ENCODE measurements around the gene CFD.
"Not testable (repeated sequence)": the region's sequence is repeated elsewhere in the genome, so short reads cannot be mapped to it uniquely, and the experiment has no call there.

The CFD gene

DNA sequence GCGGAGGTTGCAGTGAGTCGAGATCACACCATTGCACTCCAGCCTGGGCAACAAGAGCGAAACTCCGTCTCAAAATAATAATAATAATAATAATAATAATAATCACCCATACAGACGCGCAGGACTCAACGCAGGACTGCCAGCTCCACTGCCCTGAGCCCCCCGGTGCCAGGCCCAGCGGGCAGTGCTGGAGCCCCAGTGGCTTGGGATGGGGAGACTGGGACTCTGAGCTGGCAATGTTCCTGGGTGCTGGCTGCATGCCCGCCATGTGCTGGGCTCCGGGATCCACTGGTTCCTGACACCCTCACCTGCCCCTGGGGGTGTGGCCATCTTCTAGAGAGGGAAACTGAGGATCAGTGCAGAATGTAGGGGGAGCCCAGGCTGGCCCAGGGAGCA lies 32.2 kb upstream of the CFD start:
- DNase-seq, result no peak

DNA sequence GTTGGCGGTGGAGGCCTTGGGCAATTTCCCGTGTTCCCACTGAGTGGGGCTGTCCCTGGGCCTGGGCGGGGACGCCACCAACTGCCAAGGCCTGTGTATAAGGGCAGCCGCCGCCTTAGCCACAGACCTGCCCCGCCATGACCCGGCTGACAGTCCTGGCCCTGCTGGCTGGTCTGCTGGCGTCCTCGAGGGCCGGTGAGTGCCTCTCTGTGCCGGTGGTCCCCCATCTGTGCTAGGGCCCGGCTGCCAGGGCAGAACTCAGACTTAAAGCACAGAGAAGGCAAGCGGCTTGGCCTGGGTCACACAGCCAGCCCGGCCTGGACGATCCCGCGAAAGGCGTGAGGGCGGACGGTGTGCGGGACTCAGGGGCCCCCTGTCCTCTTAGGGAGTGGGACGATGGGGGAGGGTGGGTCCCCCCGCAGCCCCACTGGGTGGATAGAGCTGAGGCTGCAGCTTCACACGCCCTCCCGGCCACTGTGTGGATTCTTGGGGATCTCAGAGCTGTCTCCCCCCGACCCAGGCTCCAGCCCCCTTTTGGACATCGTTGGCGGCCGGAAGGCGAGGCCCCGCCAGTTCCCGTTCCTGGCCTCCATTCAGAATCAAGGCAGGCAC lies 31.6 kb upstream of the CFD start, which contains the start of gene AZU1:
Gene AZU1, plus strand, starts transcription at position 128 of the 612 bp plus-strand sequence. Its CDS starts 10 bp downstream, at position 138.
- no peak for DNase-seq

GRCh38 chr19:829129-829758 lies 30.2 kb upstream of the CFD start:
- DNase-seq, result no peak

DNA sequence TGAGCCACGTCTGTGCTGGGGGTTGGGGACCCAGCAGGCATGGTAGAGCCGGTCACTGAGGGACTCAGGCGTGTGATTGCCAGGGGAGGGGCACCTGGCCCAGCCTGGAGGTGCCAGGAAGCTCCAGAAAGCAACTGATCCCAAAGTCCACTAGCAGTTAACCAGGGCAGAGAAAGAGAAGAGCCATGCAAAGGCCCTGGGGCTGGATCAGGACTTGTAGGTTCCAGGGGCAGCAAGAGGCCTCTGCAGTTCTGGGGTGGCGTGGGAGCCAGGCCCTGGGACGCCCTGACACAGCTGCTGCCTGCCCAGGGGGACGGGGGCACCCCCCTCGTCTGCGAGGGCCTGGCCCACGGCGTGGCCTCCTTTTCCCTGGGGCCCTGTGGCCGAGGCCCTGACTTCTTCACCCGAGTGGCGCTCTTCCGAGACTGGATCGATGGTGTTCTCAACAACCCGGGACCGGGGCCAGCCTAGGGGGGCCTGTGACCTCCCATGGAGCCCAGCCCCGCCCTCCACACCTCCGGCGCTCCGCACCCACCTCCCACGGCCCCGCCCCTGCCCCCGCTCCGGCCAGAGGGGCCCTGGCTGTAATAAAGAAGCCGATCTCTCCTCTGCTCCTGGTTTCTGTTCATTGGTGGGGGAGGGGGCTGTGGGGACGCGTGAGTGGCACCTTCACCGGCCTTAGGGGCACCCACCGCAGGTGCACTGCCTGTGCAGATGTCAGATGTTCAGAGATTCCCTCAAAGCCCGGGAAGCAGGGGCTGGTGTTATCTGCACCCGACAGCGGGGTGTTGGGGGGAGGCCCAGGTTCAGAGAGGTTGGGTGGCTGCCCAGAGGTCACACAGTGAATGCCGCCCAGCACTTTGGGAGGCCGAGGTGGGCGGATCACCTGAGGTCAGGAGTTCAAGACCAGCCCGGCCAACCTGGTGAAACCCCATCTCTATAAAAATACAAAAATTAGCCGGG lies 27.8 kb upstream of the CFD start:
- no peak for DNase-seq

GRCh38 chr19:834216-834615 lies 25.2 kb upstream of the CFD start:
- no peak for DNase-seq

GRCh38 chr19:835210-835810 lies 24.2 kb upstream of the CFD start:
- no peak for DNase-seq

DNA sequence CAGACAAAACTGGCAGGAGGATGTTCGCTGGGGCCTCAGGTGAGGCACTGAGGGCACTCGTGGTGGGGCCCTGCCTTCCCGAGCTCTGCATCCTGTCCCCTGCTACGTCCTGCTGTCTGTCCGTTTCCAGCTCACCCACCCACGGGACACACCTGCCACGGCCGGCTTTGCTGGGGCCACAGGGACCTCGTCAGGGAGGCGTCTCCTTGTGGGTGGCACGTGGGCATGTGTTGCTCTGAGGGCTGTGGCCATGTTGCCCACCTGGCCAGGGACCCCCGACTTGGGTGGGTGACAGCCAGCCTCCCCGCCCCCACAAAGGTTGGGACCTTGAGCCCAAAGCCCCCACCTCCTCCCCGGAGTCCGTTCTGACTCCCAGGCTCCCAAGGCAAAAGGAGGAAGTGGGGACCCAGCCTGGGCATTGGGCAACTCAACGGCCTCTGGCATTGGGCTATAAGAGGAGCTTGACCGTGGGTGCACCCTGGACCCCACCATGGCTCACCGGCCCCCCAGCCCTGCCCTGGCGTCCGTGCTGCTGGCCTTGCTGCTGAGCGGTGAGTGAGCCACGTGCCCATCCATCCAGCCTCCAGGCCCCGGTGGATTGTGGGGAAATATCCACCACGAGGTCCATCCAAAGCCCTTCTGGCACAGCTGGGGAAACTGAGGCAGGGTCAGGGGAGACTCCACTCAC lies 18.8 kb upstream of the CFD start, which contains the start of gene PRTN3:
Gene PRTN3, plus strand, starts transcription at position 481 of the 688 bp plus-strand sequence. Its CDS starts 10 bp downstream, at position 491.
- no peak for DNase-seq

DNA sequence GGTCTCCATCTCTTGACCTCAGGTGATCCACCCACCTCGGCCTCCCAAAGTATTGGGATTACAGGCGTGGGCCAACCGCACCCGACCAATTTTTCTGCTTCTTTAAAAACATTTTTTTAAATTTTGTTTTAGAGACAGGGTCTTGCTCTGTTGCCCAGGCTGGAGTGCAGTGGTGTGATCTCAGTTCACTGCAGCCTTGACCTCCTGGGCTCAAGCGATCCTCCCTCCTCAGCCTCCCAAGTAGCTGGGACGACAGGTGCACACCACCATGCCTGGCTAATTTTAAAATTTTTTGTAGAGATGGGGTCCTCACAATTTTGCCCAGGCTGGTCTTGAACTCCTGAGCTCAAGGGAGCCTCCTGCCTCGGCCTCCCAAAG lies 16.7 kb upstream of the CFD start:
- not testable (repeated sequence) for DNase-seq

GRCh38 chr19:843180-843835 lies 16.2 kb upstream of the CFD start:
- no peak for DNase-seq

DNA sequence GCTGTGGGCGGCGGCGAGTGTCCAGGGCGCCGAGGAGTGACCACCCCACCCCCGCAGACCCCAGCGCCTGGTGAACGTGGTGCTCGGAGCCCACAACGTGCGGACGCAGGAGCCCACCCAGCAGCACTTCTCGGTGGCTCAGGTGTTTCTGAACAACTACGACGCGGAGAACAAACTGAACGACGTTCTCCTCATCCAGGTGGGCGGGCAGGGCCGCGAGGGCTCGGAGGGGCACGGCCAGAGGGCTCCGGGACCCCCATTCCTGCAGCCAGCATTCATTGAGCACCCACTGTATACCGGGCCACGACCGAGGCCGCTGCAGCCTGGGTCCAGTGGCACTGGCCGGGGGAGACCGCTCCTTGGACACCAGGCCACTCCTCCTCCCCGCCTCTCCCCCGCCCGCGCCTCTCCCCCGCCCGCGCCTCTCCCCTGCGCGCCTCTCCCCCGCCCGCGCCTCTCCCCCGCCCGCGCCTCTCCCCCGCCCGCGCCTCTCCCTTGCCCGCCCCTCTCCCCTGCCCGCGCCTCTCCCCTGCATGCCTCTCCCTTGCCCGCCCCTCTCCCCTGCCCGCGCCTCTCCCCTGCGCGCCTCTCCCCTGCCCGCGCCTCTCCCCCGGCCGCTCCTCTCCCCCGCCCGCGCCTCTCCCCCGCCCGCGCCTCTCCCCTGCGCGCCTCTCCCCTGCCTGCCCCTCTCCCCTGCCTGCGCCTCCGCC lies 15.5 kb upstream of the CFD start:
- DNase-seq, result no peak

DNA sequence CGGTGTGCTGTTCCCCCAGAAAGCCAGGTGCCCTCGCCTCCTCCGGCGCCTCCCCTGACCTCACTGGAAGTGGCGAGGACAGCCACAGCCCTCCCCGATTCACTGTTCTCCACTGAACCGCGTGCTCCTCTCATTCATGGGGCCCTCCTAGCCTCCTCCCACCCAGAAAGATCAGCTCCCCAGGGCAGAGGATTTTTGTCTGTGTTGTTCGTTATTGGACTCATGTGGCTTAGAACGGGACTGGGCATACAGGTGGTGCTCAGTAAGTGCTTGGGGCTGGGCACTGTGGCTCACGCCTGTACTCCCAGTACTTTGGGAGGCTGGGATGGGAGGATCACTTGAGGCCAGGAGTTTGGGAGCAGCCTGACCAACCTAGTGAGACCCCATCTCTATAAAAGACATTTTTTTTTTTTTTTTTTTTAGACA lies 14.9 kb upstream of the CFD start:
- DNase-seq, result no peak

DNA sequence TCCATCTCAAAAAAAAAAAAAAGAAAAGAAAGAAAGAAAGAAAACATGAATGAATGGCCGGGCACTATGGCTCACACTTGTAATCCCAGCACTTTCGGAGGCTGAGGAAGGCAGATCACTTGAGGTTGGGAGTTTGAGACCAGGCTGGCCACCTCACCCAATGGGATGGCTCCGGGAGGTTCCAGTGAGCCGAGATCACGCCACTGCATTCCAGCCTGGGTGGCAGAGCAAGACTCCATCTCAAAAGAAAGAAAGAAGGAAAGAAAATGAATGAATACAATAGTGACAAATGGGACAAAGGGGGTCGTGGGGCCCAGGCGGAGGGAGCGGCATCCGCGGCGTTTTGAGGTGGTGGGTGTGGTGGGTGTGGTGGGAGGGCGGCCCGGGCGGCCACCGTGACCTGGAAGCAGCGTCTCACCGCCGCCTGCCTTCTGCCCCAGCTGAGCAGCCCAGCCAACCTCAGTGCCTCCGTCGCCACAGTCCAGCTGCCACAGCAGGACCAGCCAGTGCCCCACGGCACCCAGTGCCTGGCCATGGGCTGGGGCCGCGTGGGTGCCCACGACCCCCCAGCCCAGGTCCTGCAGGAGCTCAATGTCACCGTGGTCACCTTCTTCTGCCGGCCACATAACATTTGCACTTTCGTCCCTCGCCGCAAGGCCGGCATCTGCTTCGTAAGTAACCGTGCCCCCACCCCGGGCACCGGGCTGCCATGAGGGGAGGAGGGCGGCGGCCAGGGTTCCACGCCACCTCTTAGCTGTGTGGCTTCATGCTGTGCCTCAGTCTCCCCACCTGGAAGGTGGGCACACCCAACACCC lies 13.6 kb upstream of the CFD start:
- no peak for DNase-seq

DNA sequence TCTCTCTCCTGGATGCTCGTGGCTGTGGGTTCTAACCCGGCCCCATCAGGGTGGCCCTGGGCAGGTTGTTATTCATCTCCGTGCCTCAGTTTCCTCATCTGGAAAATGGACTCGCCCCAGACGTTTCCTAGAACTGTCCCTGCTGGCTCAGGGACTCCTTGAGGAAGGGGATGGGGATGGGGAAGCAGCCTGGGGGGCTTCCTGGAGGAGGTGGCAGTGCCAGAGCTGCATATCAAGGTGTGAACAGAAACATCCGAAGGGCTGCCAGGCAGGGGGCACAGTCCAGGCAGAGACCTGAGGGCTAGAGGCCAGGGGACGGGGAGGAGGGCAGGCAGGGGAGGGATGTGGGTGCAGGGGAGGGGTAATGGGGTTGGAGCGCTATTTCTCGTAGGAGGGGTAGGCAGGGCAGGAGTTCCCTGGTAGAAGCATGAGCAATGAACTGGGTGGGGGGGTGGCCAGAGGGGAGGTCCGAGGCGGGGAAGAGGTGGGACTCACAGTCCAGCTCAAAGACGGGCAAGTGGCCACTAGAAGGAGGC lies 11.0 kb upstream of the CFD start:
- DNase-seq, result no peak

GRCh38 chr19:849195-849594 lies 10.3 kb upstream of the CFD start:
- not testable (repeated sequence) for DNase-seq

GRCh38 chr19:850221-850978 lies 9.1 kb upstream of the CFD start:
- DNase-seq, result no peak

GRCh38 chr19:850979-851335 lies 8.5 kb upstream of the CFD start:
- DNase-seq, result no peak

GRCh38 chr19:852136-853013 lies 7.1 kb upstream of the CFD start, which contains the start of gene ELANE:
TSS of gene ELANE (plus strand) at chr19:852303. CDS start at chr19:852329, 26 bp downstream.
- DNase-seq, result no peak

DNA sequence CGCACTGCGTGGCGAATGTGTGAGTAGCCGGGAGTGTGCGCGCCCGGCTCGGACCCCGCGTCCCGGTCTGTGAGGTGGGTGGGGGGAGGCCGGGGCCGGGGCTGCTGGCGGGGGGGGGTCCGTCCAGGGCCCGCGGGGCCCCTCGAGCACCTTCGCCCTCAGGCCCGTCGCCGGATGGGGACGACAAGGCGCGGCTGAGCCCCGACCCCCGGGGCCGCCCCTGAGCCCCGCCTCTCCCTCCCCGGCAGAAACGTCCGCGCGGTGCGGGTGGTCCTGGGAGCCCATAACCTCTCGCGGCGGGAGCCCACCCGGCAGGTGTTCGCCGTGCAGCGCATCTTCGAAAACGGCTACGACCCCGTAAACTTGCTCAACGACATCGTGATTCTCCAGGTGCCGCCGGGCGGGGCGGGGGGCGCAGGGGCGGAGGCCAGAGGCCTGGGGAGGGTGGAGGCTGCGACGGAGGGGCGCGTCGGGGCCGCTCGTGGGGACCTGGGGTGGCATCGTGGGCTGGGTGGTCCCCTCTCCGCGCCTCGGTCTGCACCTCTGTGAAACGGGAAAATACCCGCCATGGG lies 6.4 kb upstream of the CFD start:
- DNase-seq, result no peak
